PC-9 (cell line): ENCODE results near the gene TOMM20. TPM values are rescaled to one million over a fixed set of nuclear protein-coding genes. Genes with fewer than 3 reads are reported as not detected.

Source experiments
- BruUV-seq: library from RNA; stranded (reverse); fragments of 400-500 nt; replicated peaks from 2 replicates; lab custom pipeline; 2021; lab: Mats Ljungman, UMichigan
- CTCF ChIA-PET: fragments of 300-600 bp; sonication (Branson Sonifier 250); formaldehyde crosslinking; loops from one replicate; lab custom pipeline; 2022; ENCODE audit warnings: antibody characterized with exemption; lab: Charles Lee
- POLR2A ChIA-PET: fragments of 300-600 bp; sonication (Branson Sonifier 250); formaldehyde crosslinking; loops from one replicate; lab custom pipeline; 2022; ENCODE audit warnings: antibody characterized with exemption; ENCODE audit not compliant: unreplicated experiment; lab: Charles Lee
- DNase-seq, 2 experiments: peaks; one replicate each; pipeline versions ENCODE4 v3.0.0 to v3.0.0-alpha.2; 2015 to 2022; ENCODE audit warnings: mixed read lengths in 1 of 2
- H2AFZ ChIP-seq: fragments of 200-600 bp; sonication (generic); 2 replicates; pipeline ENCODE4 v1.8.1; 2017; ENCODE audit warnings: antibody characterized with exemption
- H3F3A ChIP-seq: fragments of 200-600 bp; sonication (generic); 2 replicates; pipeline ENCODE4 v1.8.1; 2017; ENCODE audit warnings: antibody characterized with exemption, mild to moderate bottlenecking, low read depth; ENCODE audit not compliant: insufficient read depth
- H3K27ac ChIP-seq: fragments of 200-600 bp; sonication (generic); 2 replicates; pipeline ENCODE4 v1.6.1; 2016; ENCODE audit warnings: mixed run types
- H3K27me3 ChIP-seq: fragments of 200-600 bp; sonication (generic); 2 replicates; pipeline ENCODE4 v1.6.1; 2016; ENCODE audit warnings: low read depth, mixed run types; ENCODE audit not compliant: insufficient read depth
- H3K36me3 ChIP-seq: fragments of 200-600 bp; sonication (generic); 2 replicates; pipeline ENCODE4 v1.6.1; 2016; ENCODE audit warnings: low read depth, mixed run types
- H3K4me1 ChIP-seq: fragments of 200-600 bp; sonication (generic); replicated peaks from 2 replicates; pipeline ENCODE4 v1.6.1; 2016; ENCODE audit warnings: mixed run types; ENCODE audit not compliant: insufficient read depth
- H3K4me2 ChIP-seq: fragments of 200-600 bp; sonication (generic); 2 replicates; pipeline ENCODE4 v1.6.1; 2017; ENCODE audit warnings: mixed run types
- H3K4me3 ChIP-seq: fragments of 200-600 bp; sonication (generic); 2 replicates; pipeline ENCODE4 v1.6.1; 2016; ENCODE audit warnings: mixed run types
- H3K79me2 ChIP-seq: fragments of 200-600 bp; sonication (generic); 2 replicates; pipeline ENCODE4 v1.6.1; 2017; ENCODE audit warnings: low read depth, mixed run types
- H3K9me2 ChIP-seq: fragments of 200-600 bp; sonication (generic); 2 replicates; pipeline ENCODE4 v1.8.1; 2017; ENCODE audit warnings: mild to moderate bottlenecking; ENCODE audit not compliant: insufficient read depth
- H3K9me3 ChIP-seq: fragments of 200-600 bp; sonication (generic); 2 replicates; pipeline ENCODE4 v1.8.1; 2016; ENCODE audit warnings: low read depth; ENCODE audit not compliant: insufficient read depth
- H4K20me1 ChIP-seq: fragments of 200-600 bp; sonication (generic); 2 replicates; pipeline ENCODE4 v1.8.1; 2017; ENCODE audit not compliant: insufficient read depth
- CTCF ChIP-seq: fragments of 200-600 bp; sonication (generic); conservative IDR thresholded peaks from 2 replicates; pipeline ENCODE4 v1.6.1; 2017; ENCODE audit warnings: mixed run types, antibody characterized with exemption, mild to moderate bottlenecking, moderate library complexity
- EZH2 ChIP-seq: fragments of 200-600 bp; sonication (generic); IDR thresholded peaks from 2 replicates; pipeline ENCODE4 v1.8.0; 2017; ENCODE audit warnings: antibody characterized with exemption, low read depth
- intact Hi-C: fragments of 100-400 bp; cut with micrococcal nuclease; formaldehyde crosslinking; loops from one replicate; pipeline ENCODE4 v1.10.0; 2022; ENCODE audit not compliant: unreplicated experiment
- total RNA-seq: library from RNA; stranded (reverse); gene quantifications from 2 replicates; pipeline ENCODE4 v1.2.3, GENCODE V29; 2021

The TOMM20 gene
- total RNA-seq, 1 experiment from 2014 or later = 165 TPM

GRCh38 chr1:235079443-235080296, 49.0 kb downstream of the TOMM20 start:
- peak overlapping the region; percentile 72 for H3K4me2 ChIP-seq
- POLR2A ChIA-PET = interaction anchor here (0.5 to 0.9 kb wide), 7 partner anchors 10 to 835 kb away, joined by 3 to 14 read pairs (median 4); no protein-coding TSS in a partner anchor

GRCh38 chr1:235078480-235079381, 49.9 kb downstream of the TOMM20 start:
- Histone ChIP-seq H3K4me3 (peak overlapping the region; percentile 37; the same call in 1 of the 2 replicates), H3K79me2 (peaks cover 11% of the 10 kb centered on the region), H3F3A (peaks cover 86% of the 10 kb centered on the region), H3K9me2 (no peaks in the 10 kb centered on the region), H2AFZ (no peak overlapping the region), H3K4me2 (peak overlapping the region; percentile 72), H3K27ac (peak overlapping the region; percentile 100), H3K4me1 (peaks cover 95% of the 10 kb centered on the region), H4K20me1 (no peaks in the 10 kb centered on the region), H3K27me3 (no peaks in the 10 kb centered on the region), H3K9me3 (no peaks in the 10 kb centered on the region), H3K36me3 (no peaks in the 10 kb centered on the region)
- peak in 1 of 2 experiments; percentile 82 for DNase-seq
- intact Hi-C loops = loop anchor here (1.0 to 2.0 kb wide), 10 partner anchors 11 to 583 kb away; no protein-coding TSS in a partner anchor
- TSS peak; percentile 27 for BruUV-seq
- ChIA-PET POLR2A (interaction anchor here (0.7 to 0.9 kb wide), 5 partner anchors 9 to 579 kb away, joined by 3 to 7 read pairs (median 3); no protein-coding TSS in a partner anchor), CTCF (interaction anchor here (0.7 kb wide), 1 partner anchor 153 kb away, joined by 4 read pairs; no protein-coding TSS in a partner anchor)
- TF ChIP-seq CTCF (no peak), EZH2 (no peak)

More at GRCh38 chr1:235079443-235080296, 49.0 kb downstream of the TOMM20 start:
- Histone ChIP-seq H2AFZ (no peak overlapping the region), H3K9me3 (no peaks in the 10 kb centered on the region), H3K4me3 (peak overlapping the region; percentile 37; the same call in 1 of the 2 replicates), H3K36me3 (no peaks in the 10 kb centered on the region), H3K27me3 (no peaks in the 10 kb centered on the region), H3F3A (peaks cover 84% of the 10 kb centered on the region), H3K9me2 (no peaks in the 10 kb centered on the region), H3K27ac (peak overlapping the region; percentile 100), H3K79me2 (peaks cover 4% of the 10 kb centered on the region; the same call in 1 of the 2 replicates), H4K20me1 (no peaks in the 10 kb centered on the region), H3K4me1 (peaks cover 92% of the 10 kb centered on the region)
- BruUV-seq = no TSS peak
- DNase-seq = peak; percentile 98 to 99
- CTCF ChIA-PET = interaction anchor here (0.6 to 1.4 kb wide), 3 partner anchors 154 to 584 kb away, joined by 3 to 4 read pairs (median 3); no protein-coding TSS in a partner anchor
- TF ChIP-seq CTCF = no peak
- TF ChIP-seq EZH2 = no peak
- intact Hi-C loops = loop anchor here (1.0 to 5.0 kb wide), 11 partner anchors 12 to 967 kb away; no protein-coding TSS in a partner anchor
